Panc1 (cell line): ENCODE results near the gene RING1. TPM values are rescaled to one million over a fixed set of nuclear protein-coding genes. Genes with fewer than 3 reads are reported as not detected.

Experiments
- ATAC-seq: fragments of 200-7000 bp; cut with Tn5 transposase; 2 replicates; pipeline ENCODE4 v1.9.1; 2020; ENCODE audit warnings: mild to moderate bottlenecking, moderate library complexity
- BruUV-seq: library from RNA; stranded (reverse); fragments of 400-500 nt; replicated peaks from 2 replicates; lab custom pipeline; 2021; lab: Mats Ljungman, UMichigan
- CTCF ChIA-PET: fragments of 300-600 bp; sonication (Branson Sonifier 250); formaldehyde crosslinking; loops from one replicate; lab custom pipeline; 2022; ENCODE audit warnings: antibody characterized with exemption; lab: Charles Lee
- POLR2A ChIA-PET: fragments of 300-600 bp; sonication (Branson Sonifier 250); formaldehyde crosslinking; loops from one replicate; lab custom pipeline; 2022; ENCODE audit warnings: antibody characterized with exemption; lab: Charles Lee
- DNase-seq: peaks from one replicate; pipeline ENCODE4 v3.0.0-alpha.2; 2010; ENCODE audit warnings: low read depth, low spot score
- H3K27ac ChIP-seq: 2 replicates; pipeline ENCODE4 v1.5.1; 2011; ENCODE audit warnings: mild to moderate bottlenecking, low read length, inconsistent platforms
- H3K27me3 ChIP-seq: fragments of 200-500 bp; sonication (Bioruptor generic); 2 replicates; pipeline ENCODE4 v1.6.0; 2014; ENCODE audit warnings: low read length, inconsistent platforms; ENCODE audit not compliant: control insufficient read depth, insufficient read depth
- H3K36me3 ChIP-seq: fragments of 200-500 bp; sonication (Bioruptor generic); 2 replicates; pipeline ENCODE4 v1.5.1; 2014; ENCODE audit warnings: inconsistent platforms, mild to moderate bottlenecking, low read length, moderate library complexity; ENCODE audit not compliant: control insufficient read depth, insufficient read depth
- H3K4me1 ChIP-seq: 2 replicates; pipeline ENCODE4 v1.5.1; 2011; ENCODE audit warnings: inconsistent platforms, mild to moderate bottlenecking, low read length, moderate library complexity; ENCODE audit not compliant: control insufficient read depth, insufficient read depth
- H3K4me3 ChIP-seq, 2 experiments: 2 replicates each; pipeline ENCODE4 v1.5.1; 2011 to 2012; ENCODE audit warnings: low read depth in 2 of 2, low read length in 2 of 2, mild to moderate bottlenecking in 2 of 2, inconsistent platforms in 1 of 2, moderate library complexity in 1 of 2
- H3K9me3 ChIP-seq: fragments of 200-500 bp; sonication (Bioruptor generic); 2 replicates; pipeline ENCODE4 v1.5.1; 2014; ENCODE audit warnings: low read depth, mild to moderate bottlenecking, inconsistent platforms, low read length, moderate library complexity; ENCODE audit not compliant: control insufficient read depth, insufficient read depth
- CTCF ChIP-seq: fragments of 450-650 bp; IDR thresholded peaks from 2 replicates; pipeline ENCODE4 v1.5.1; 2017; ENCODE audit warnings: mild to moderate bottlenecking
- POLR2AphosphoS5 ChIP-seq: IDR thresholded peaks from 2 replicates; pipeline ENCODE4 v1.6.1; 2012; ENCODE audit warnings: mild to moderate bottlenecking, low read depth, low read length, moderate library complexity
- SIN3A ChIP-seq: IDR thresholded peaks from 2 replicates; pipeline ENCODE4 v1.6.1; 2012; ENCODE audit warnings: low read depth, mild to moderate bottlenecking, low read length, moderate library complexity, borderline replicate concordance; ENCODE audit not compliant: insufficient read depth
- TCF7L2 ChIP-seq: IDR thresholded peaks from 2 replicates; pipeline ENCODE4 v1.6.1; 2011; ENCODE audit warnings: mild to moderate bottlenecking, low read depth, low read length, inconsistent platforms
- in situ Hi-C: cut with HindIII; loops from 2 replicates; pipeline ENCODE4 v1.10.0; 2016; ENCODE audit warnings: low sequenced_read_pairs, low pct_unique_long_range_greater_than_20kb
- intact Hi-C: fragments of 100-400 bp; cut with micrococcal nuclease; formaldehyde crosslinking; loops from one replicate; pipeline ENCODE4 v1.10.0; 2022; ENCODE audit not compliant: unreplicated experiment
- total RNA-seq: library from RNA; stranded (reverse); gene quantifications from one replicate; pipeline ENCODE4 v1.2.1, GENCODE V29; 2021; ENCODE audit not compliant: unreplicated experiment
- TF ChIP-seq, protein P1 (sequence below), 2 experiments: IDR thresholded peaks; 2 replicates each; pipeline ENCODE4 v1.6.1; 2011 to 2012; ENCODE audit warnings: low read depth in 2 of 2, control low read depth in 1 of 2, low read length in 1 of 2, mild to moderate bottlenecking in 1 of 2, moderate library complexity in 1 of 2; ENCODE audit not compliant: insufficient read depth in 1 of 2

The RING1 gene
- total RNA-seq, 1 experiment from 2014 or later = 33.7 TPM

GRCh38 chr6:33235221-33235634 lies 26.9 kb downstream of the RING1 start:
- ATAC-seq (no peak), DNase-seq (no peak)
- no peaks in the 10 kb centered on the region for H3K4me1 ChIP-seq
- H3K27ac ChIP-seq = no peak overlapping the region
- in situ Hi-C loops (no loop called here), intact Hi-C loops (no loop called here)
- H3K36me3 ChIP-seq = no peaks in the 10 kb centered on the region
- H3K4me3 ChIP-seq = no peak overlapping the region
- TF ChIP-seq SIN3A (no peak), POLR2AphosphoS5 (no peak), TCF7L2 (no peak), CTCF (no peak)
- TF ChIP-seq, protein P1, sequence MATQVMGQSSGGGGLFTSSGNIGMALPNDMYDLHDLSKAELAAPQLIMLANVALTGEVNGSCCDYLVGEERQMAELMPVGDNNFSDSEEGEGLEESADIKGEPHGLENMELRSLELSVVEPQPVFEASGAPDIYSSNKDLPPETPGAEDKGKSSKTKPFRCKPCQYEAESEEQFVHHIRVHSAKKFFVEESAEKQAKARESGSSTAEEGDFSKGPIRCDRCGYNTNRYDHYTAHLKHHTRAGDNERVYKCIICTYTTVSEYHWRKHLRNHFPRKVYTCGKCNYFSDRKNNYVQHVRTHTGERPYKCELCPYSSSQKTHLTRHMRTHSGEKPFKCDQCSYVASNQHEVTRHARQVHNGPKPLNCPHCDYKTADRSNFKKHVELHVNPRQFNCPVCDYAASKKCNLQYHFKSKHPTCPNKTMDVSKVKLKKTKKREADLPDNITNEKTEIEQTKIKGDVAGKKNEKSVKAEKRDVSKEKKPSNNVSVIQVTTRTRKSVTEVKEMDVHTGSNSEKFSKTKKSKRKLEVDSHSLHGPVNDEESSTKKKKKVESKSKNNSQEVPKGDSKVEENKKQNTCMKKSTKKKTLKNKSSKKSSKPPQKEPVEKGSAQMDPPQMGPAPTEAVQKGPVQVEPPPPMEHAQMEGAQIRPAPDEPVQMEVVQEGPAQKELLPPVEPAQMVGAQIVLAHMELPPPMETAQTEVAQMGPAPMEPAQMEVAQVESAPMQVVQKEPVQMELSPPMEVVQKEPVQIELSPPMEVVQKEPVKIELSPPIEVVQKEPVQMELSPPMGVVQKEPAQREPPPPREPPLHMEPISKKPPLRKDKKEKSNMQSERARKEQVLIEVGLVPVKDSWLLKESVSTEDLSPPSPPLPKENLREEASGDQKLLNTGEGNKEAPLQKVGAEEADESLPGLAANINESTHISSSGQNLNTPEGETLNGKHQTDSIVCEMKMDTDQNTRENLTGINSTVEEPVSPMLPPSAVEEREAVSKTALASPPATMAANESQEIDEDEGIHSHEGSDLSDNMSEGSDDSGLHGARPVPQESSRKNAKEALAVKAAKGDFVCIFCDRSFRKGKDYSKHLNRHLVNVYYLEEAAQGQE (IDR thresholded peaks at IDR 0.05; ENCODE audit: insufficient read depth in 1 of 2, low read depth in 2 of 2, low read length in 1 of 2) = no peak
- ChIA-PET CTCF (no interaction called here), POLR2A (no interaction called here)
- no TSS peak for BruUV-seq
- no peaks in the 10 kb centered on the region for H3K9me3 ChIP-seq
- H3K27me3 ChIP-seq = no peaks in the 10 kb centered on the region

DNA sequence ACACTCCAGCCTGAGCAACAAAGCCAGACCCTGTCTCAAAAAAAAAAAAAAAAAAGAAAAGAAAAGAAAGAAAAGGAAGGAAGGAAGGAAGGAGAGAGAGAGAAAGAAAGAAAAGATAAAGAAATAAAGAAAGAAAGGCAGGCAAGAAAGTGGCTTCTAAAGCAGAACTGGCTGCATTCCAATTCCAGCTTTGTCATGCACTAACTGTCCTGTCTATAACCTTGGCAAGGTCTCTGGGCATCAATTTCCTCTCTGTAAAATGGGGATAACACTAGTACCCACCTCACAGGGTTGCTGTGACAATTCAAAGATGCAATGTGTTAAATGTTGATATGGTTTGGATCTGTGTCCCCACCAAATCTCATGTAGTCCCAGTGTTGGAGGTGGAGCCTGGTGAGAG lies 28.0 kb downstream of the RING1 start:
- ChIA-PET CTCF (interaction anchor here (0.6 kb wide), 1 partner anchor 13 kb away, joined by 3 read pairs; no protein-coding TSS in a partner anchor), POLR2A (interaction anchor here (0.6 kb wide), 1 partner anchor 76 kb away, joined by 3 read pairs; no protein-coding TSS in a partner anchor)
- in situ Hi-C loops = no loop called here
- Histone ChIP-seq H3K27ac (no peak overlapping the region), H3K4me1 (no peaks in the 10 kb centered on the region), H3K36me3 (no peaks in the 10 kb centered on the region), H3K9me3 (no peaks in the 10 kb centered on the region), H3K4me3 (no peak overlapping the region), H3K27me3 (no peaks in the 10 kb centered on the region)
- no peak for DNase-seq
- no TSS peak for BruUV-seq
- ATAC-seq = no peak
- TF ChIP-seq SIN3A (no peak), TCF7L2 (no peak), POLR2AphosphoS5 (no peak), CTCF (no peak)
- TF ChIP-seq, protein P1 (IDR thresholded peaks at IDR 0.05; ENCODE audit: insufficient read depth in 1 of 2, low read depth in 2 of 2, low read length in 1 of 2) = no peak
- intact Hi-C loops = no loop called here
